VCaP (cell line): ENCODE measurements around the gene ADGRV1.

Source experiments
- H3K27ac ChIP-seq: fragments of 450-650 bp; 2 replicates; pipeline ENCODE4 v1.5.1; 2017
- CTCF ChIP-seq: fragments of 450-650 bp; conservative IDR thresholded peaks from 2 replicates; pipeline ENCODE4 v1.5.1; 2017; ENCODE audit warnings: mild to moderate bottlenecking, moderate library complexity

Gene ADGRV1

GRCh38 chr5:90626493-90626892 lies 67.9 kb downstream of the ADGRV1 start:
- H3K27ac ChIP-seq, result no peak overlapping the region
- no peak for TF ChIP-seq CTCF

GRCh38 chr5:90628492-90628891 lies 69.9 kb downstream of the ADGRV1 start:
- TF ChIP-seq CTCF, result no peak

GRCh38 chr5:90632791-90633190 lies 74.2 kb downstream of the ADGRV1 start:
- no peak overlapping the region for H3K27ac ChIP-seq
- no peak for TF ChIP-seq CTCF

More at GRCh38 chr5:90628492-90628891, 69.9 kb downstream of the ADGRV1 start:
- no peak overlapping the region for H3K27ac ChIP-seq

- no peak overlapping the region for H3K27ac ChIP-seq
- TF ChIP-seq CTCF, result no peak
These were observed 78.4 kb downstream of the ADGRV1 start for GRCh38 chr5:90636948-90637347.

- no peak overlapping the region for H3K27ac ChIP-seq
- TF ChIP-seq CTCF, result no peak
These were observed 79.1 kb downstream of the ADGRV1 start for GRCh38 chr5:90637731-90638130.

- no peak for TF ChIP-seq CTCF
- H3K27ac ChIP-seq, result no peak overlapping the region
These were observed 80.3 kb downstream of the ADGRV1 start for GRCh38 chr5:90638878-90639277.

- H3K27ac ChIP-seq, result no peak overlapping the region
- TF ChIP-seq CTCF, result no peak
These were observed 82.0 kb downstream of the ADGRV1 start for GRCh38 chr5:90640484-90641059.
